ENCODE results near the gene IGSF11.

GRCh38 chr3:118986734-118987133 lies 47.9 kb downstream of the IGSF11 start:
- TF ChIP-seq CTCF (IDR thresholded peaks at IDR 0.05) (no peak), ZFX (IDR thresholded peaks at IDR 0.05; ENCODE audit: borderline replicate concordance) (no peak)
